Mammary epithelial cell (primary cell): ENCODE measurements around the gene CLCN3.

Source experiments
- EZH2 ChIP-seq: IDR thresholded peaks from 2 replicates; pipeline ENCODE4 v1.6.1; 2012; ENCODE audit warnings: low read length, inconsistent platforms, borderline replicate concordance
- TF ChIP-seq, protein P1 (sequence below), 2 donors: IDR thresholded peaks in 1 of 2; conservative IDR thresholded peaks in 1 of 2; 2 replicates each; pipeline ENCODE4 v1.5.1; 2011 to 2012; ENCODE audit warnings: inconsistent platforms in 2 of 2, low read length in 2 of 2, mild to moderate bottlenecking in 2 of 2, control low read depth in 1 of 2, low read depth in 1 of 2; ENCODE audit not compliant: insufficient read depth in 1 of 2; ENCODE audit errors: extremely low read depth in 1 of 2

GRCh38 chr4:169730564-169730963 is 110.2 kb downstream of the CLCN3 start:
- TF ChIP-seq EZH2: no peak
- TF ChIP-seq, protein P1, sequence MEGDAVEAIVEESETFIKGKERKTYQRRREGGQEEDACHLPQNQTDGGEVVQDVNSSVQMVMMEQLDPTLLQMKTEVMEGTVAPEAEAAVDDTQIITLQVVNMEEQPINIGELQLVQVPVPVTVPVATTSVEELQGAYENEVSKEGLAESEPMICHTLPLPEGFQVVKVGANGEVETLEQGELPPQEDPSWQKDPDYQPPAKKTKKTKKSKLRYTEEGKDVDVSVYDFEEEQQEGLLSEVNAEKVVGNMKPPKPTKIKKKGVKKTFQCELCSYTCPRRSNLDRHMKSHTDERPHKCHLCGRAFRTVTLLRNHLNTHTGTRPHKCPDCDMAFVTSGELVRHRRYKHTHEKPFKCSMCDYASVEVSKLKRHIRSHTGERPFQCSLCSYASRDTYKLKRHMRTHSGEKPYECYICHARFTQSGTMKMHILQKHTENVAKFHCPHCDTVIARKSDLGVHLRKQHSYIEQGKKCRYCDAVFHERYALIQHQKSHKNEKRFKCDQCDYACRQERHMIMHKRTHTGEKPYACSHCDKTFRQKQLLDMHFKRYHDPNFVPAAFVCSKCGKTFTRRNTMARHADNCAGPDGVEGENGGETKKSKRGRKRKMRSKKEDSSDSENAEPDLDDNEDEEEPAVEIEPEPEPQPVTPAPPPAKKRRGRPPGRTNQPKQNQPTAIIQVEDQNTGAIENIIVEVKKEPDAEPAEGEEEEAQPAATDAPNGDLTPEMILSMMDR (conservative IDR thresholded peaks at IDR 0.05 in 1 of 2, IDR thresholded peaks at IDR 0.05 in 1 of 2; ENCODE audit: extremely low read depth in 1 of 2, insufficient read depth in 1 of 2, low read depth in 1 of 2, low read length in 2 of 2): no peak
